Karpas-422 (cell line): ENCODE measurements around the gene XRN2. TPM values are rescaled to one million over a fixed set of nuclear protein-coding genes. Genes with fewer than 3 reads are reported as not detected.

Experiments used
- DNase-seq: peaks from one replicate; pipeline ENCODE4 v3.0.0-alpha.2; 2015
- H2AFZ ChIP-seq: fragments of 200-600 bp; sonication (generic); 2 replicates; pipeline ENCODE4 v1.6.1; 2014; ENCODE audit warnings: antibody characterized with exemption, low read length, mixed read lengths
- H3K27ac ChIP-seq: fragments of 200-600 bp; sonication (generic); 2 replicates; pipeline ENCODE4 v1.5.1; 2014; ENCODE audit warnings: mild to moderate bottlenecking, low read length, moderate library complexity
- H3K27me3 ChIP-seq: fragments of 200-600 bp; sonication (generic); 2 replicates; pipeline ENCODE4 v1.6.1; 2014; ENCODE audit warnings: low read length, mixed read lengths
- H3K36me3 ChIP-seq: fragments of 200-600 bp; sonication (generic); 2 replicates; pipeline ENCODE4 v1.6.1; 2014; ENCODE audit warnings: low read length, mixed read lengths; ENCODE audit not compliant: insufficient read depth
- H3K4me1 ChIP-seq: fragments of 200-600 bp; sonication (generic); 2 replicates; pipeline ENCODE4 v1.6.1; 2014; ENCODE audit warnings: mild to moderate bottlenecking, low read length, mixed read lengths
- H3K4me2 ChIP-seq: fragments of 200-600 bp; sonication (generic); 2 replicates; pipeline ENCODE4 v1.6.1; 2014; ENCODE audit warnings: low read length, low read depth, mild to moderate bottlenecking; ENCODE audit not compliant: poor library complexity, severe bottlenecking
- H3K4me3 ChIP-seq: fragments of 200-600 bp; sonication (generic); 2 replicates; pipeline ENCODE4 v1.5.1; 2014; ENCODE audit warnings: mild to moderate bottlenecking, antibody characterized with exemption, low read length, mixed read lengths
- H3K79me2 ChIP-seq: fragments of 200-600 bp; sonication (generic); 2 replicates; pipeline ENCODE4 v1.6.1; 2014; ENCODE audit warnings: mild to moderate bottlenecking, low read length, mixed read lengths
- H3K9ac ChIP-seq: fragments of 200-600 bp; sonication (generic); 2 replicates; pipeline ENCODE4 v1.6.0; 2014; ENCODE audit warnings: low read length
- H3K9me2 ChIP-seq: fragments of 200-600 bp; sonication (generic), shearing (Covaris generic); replicated peaks from 2 replicates; pipeline ENCODE4 v1.6.0; 2014; ENCODE audit warnings: mild to moderate bottlenecking, low read length, moderate library complexity; ENCODE audit not compliant: insufficient read depth
- H3K9me3 ChIP-seq: fragments of 300-700, 200-600 bp; sonication (generic); 2 replicates; pipeline ENCODE4 v1.6.1; 2014; ENCODE audit warnings: low read length, mixed read lengths
- H4K20me1 ChIP-seq: fragments of 200-600 bp; sonication (generic); 2 replicates; pipeline ENCODE4 v1.6.1; 2014; ENCODE audit warnings: mild to moderate bottlenecking, antibody characterized with exemption, low read length, low read depth; ENCODE audit not compliant: insufficient read depth
- total RNA-seq: library from RNA; depleted of rRNA; stranded (reverse); fragments of >200 nt; shearing (Covaris generic); gene quantifications from 2 replicates; pipeline ENCODE4 v1.2.3, GENCODE V29; 2014; ENCODE audit warnings: low replicate concordance

The XRN2 gene
- total RNA-seq, 1 experiment from 2014 or later = 55.6 TPM

- Histone ChIP-seq H3K4me1 (peaks cover 9% of the 10 kb centered on the region), H3K9ac (no peak overlapping the region), H2AFZ (no peak overlapping the region), H3K9me3 (no peaks in the 10 kb centered on the region), H3K9me2 (no peaks in the 10 kb centered on the region), H3K4me3 (no peak overlapping the region), H4K20me1 (peaks cover 31% of the 10 kb centered on the region), H3K27me3 (no peaks in the 10 kb centered on the region), H3K27ac (no peak overlapping the region), H3K4me2 (no peak overlapping the region), H3K79me2 (peaks cover 100% of the 10 kb centered on the region), H3K36me3 (peaks cover 34% of the 10 kb centered on the region)
- no peak for DNase-seq
These were observed 5.2 kb downstream of the XRN2 start for GRCh38 chr20:21308340-21308739.

DNA sequence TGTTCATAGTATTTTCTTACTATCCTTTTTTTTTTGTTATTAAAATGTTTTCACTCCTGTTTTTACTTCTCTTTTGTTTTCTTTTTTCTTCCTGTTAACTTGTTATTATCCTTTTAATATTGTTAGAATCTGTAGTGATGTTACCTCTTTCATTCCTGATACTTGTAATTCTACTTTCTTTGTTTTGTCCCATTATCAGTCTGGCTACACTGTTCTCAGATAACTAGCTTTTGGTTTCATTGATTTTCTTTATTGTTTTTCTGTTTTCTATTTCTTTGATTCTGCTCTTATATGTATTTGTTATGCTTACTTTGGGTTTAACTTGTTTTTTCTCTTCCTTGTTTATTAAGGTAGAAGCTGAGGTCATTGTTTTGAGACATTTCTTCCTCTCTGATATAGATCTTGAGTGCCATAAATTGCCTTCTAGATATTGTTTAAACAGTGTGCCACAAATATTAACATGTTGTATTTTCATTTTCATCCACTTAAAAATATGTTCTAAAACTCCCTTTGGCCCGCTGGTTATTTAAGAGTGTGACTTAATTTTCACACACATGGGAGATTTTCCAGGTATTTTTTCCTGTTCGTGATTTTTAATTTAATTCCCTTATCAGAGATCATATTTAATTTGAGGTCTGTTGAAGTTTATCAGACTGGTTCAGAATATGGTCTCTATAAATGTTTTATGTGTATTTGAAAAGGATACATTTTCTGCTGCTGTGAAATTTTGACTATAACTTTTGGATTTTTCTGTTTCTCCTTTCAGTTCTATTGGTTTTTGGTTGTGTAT, 6.7 kb downstream of the XRN2 start:
- no peak for DNase-seq
- Histone ChIP-seq H3K9me3 (no peaks in the 10 kb centered on the region), H3K9ac (no peak overlapping the region), H3K4me3 (no peak overlapping the region), H3K4me2 (no peak overlapping the region), H3K4me1 (peaks cover 5% of the 10 kb centered on the region), H3K27ac (no peak overlapping the region), H3K27me3 (no peaks in the 10 kb centered on the region), H3K36me3 (peaks cover 32% of the 10 kb centered on the region), H3K79me2 (peaks cover 100% of the 10 kb centered on the region), H4K20me1 (peaks cover 20% of the 10 kb centered on the region), H3K9me2 (no peaks in the 10 kb centered on the region), H2AFZ (no peak overlapping the region)

- Histone ChIP-seq H3K9ac (no peak overlapping the region), H3K9me3 (peaks cover 3% of the 10 kb centered on the region; the same call in 1 of the 2 replicates), H3K36me3 (peaks cover 26% of the 10 kb centered on the region), H3K4me3 (no peak overlapping the region), H3K4me2 (no peak overlapping the region), H4K20me1 (peaks cover 24% of the 10 kb centered on the region), H3K4me1 (peaks cover 5% of the 10 kb centered on the region), H3K27me3 (no peaks in the 10 kb centered on the region), H3K79me2 (peaks cover 100% of the 10 kb centered on the region), H3K9me2 (no peaks in the 10 kb centered on the region), H2AFZ (no peak overlapping the region), H3K27ac (no peak overlapping the region)
- DNase-seq = no peak
These were observed 9.8 kb downstream of the XRN2 start for GRCh38 chr20:21312813-21313474.

GRCh38 chr20:21315138-21315537, 12.0 kb downstream of the XRN2 start:
- Histone ChIP-seq H3K9me3 (peaks cover 8% of the 10 kb centered on the region; the same call in 1 of the 2 replicates), H3K4me2 (no peak overlapping the region), H3K4me3 (no peak overlapping the region), H3K79me2 (peaks cover 100% of the 10 kb centered on the region), H3K27ac (no peak overlapping the region), H3K36me3 (peaks cover 10% of the 10 kb centered on the region), H3K4me1 (peaks cover 5% of the 10 kb centered on the region), H3K9ac (no peak overlapping the region), H3K27me3 (no peaks in the 10 kb centered on the region), H3K9me2 (no peaks in the 10 kb centered on the region), H2AFZ (no peak overlapping the region), H4K20me1 (peaks cover 25% of the 10 kb centered on the region)
- DNase-seq = no peak

GRCh38 chr20:21322083-21322710, 19.1 kb downstream of the XRN2 start:
- Histone ChIP-seq H3K27ac (no peak overlapping the region), H3K4me3 (no peak overlapping the region), H3K27me3 (no peaks in the 10 kb centered on the region), H4K20me1 (peaks cover 39% of the 10 kb centered on the region), H3K9me3 (peaks cover 8% of the 10 kb centered on the region; the same call in 1 of the 2 replicates), H3K9ac (no peak overlapping the region), H3K79me2 (peaks cover 100% of the 10 kb centered on the region), H3K36me3 (peaks cover 8% of the 10 kb centered on the region; the same call in 1 of the 2 replicates), H3K9me2 (no peaks in the 10 kb centered on the region), H2AFZ (no peak overlapping the region), H3K4me1 (peaks cover 32% of the 10 kb centered on the region), H3K4me2 (no peak overlapping the region)
- no peak for DNase-seq

- Histone ChIP-seq H3K4me3 (no peak overlapping the region), H3K27ac (no peak overlapping the region), H3K4me1 (peaks cover 32% of the 10 kb centered on the region), H2AFZ (no peak overlapping the region), H4K20me1 (peaks cover 34% of the 10 kb centered on the region), H3K9me3 (0 out of 2 replicates have a peak, but pooled peaks cover 5% of the 10 kb centered on the region), H3K79me2 (peaks cover 100% of the 10 kb centered on the region), H3K9ac (no peak overlapping the region), H3K4me2 (no peak overlapping the region), H3K36me3 (peaks cover 15% of the 10 kb centered on the region; the same call in 1 of the 2 replicates), H3K9me2 (no peaks in the 10 kb centered on the region), H3K27me3 (no peaks in the 10 kb centered on the region)
- DNase-seq = no peak
These were observed 19.8 kb downstream of the XRN2 start for GRCh38 chr20:21322921-21323331.

- peaks cover 32% of the 10 kb centered on the region for H3K4me1 ChIP-seq
- H3K4me3 ChIP-seq = no peak overlapping the region
- peaks cover 31% of the 10 kb centered on the region for H4K20me1 ChIP-seq
- no peaks in the 10 kb centered on the region for H3K27me3 ChIP-seq
- no peak for DNase-seq
- H3K9me2 ChIP-seq = no peaks in the 10 kb centered on the region
- peaks cover 21% of the 10 kb centered on the region; the same call in 1 of the 2 replicates for H3K36me3 ChIP-seq
- peaks cover 100% of the 10 kb centered on the region for H3K79me2 ChIP-seq
- H2AFZ ChIP-seq = no peak overlapping the region
- H3K4me2 ChIP-seq = no peak overlapping the region
- H3K9ac ChIP-seq = no peak overlapping the region
- no peak overlapping the region for H3K27ac ChIP-seq
- H3K9me3 ChIP-seq = 0 out of 2 replicates have a peak, but pooled peaks cover 1% of the 10 kb centered on the region
These were observed 20.5 kb downstream of the XRN2 start for GRCh38 chr20:21323640-21324039.

- Histone ChIP-seq H3K9ac (no peak overlapping the region), H3K79me2 (peaks cover 100% of the 10 kb centered on the region), H3K27ac (no peak overlapping the region), H3K9me2 (no peaks in the 10 kb centered on the region), H2AFZ (no peak overlapping the region), H3K4me3 (no peak overlapping the region), H3K4me1 (peaks cover 32% of the 10 kb centered on the region), H4K20me1 (peaks cover 29% of the 10 kb centered on the region), H3K36me3 (peaks cover 26% of the 10 kb centered on the region; the same call in 1 of the 2 replicates), H3K4me2 (no peak overlapping the region), H3K9me3 (no peaks in the 10 kb centered on the region), H3K27me3 (no peaks in the 10 kb centered on the region)
- no peak for DNase-seq
These were observed 21.0 kb downstream of the XRN2 start for GRCh38 chr20:21324126-21324525.
